RWPE1 (cell line): ENCODE results near the gene ERBB4.

Experiments
- CTCF ChIA-PET: fragments of 350-600 bp; sonication (Branson Sonifier 250); formaldehyde crosslinking; extraction: SDS; loops from one replicate; lab custom pipeline; 2021; lab: Yijun Ruan, JAX
- POLR2A ChIA-PET: fragments of 400-600 bp; formaldehyde crosslinking; extraction: SDS; loops from one replicate; lab custom pipeline; 2020; ENCODE audit warnings: antibody characterized with exemption; ENCODE audit not compliant: low non-redundant PET; lab: Yijun Ruan, JAX
- DNase-seq: peaks from one replicate; pipeline ENCODE4 v3.0.0; 2012; ENCODE audit warnings: low spot score
- H3K27ac ChIP-seq: fragments of 450-650 bp; 2 replicates; pipeline ENCODE4 v1.5.1; 2017
- CTCF ChIP-seq: fragments of 450-650 bp; conservative IDR thresholded peaks from 2 replicates; pipeline ENCODE4 v1.5.1; 2017; ENCODE audit warnings: low read depth, mild to moderate bottlenecking

The ERBB4 gene

GRCh38 chr2:212227755-212228154, 310.8 kb downstream of the ERBB4 start:
- peak; percentile 49 for DNase-seq
- no peak overlapping the region for H3K27ac ChIP-seq
- ChIA-PET CTCF (interaction anchor here (0.7 kb wide), 1 partner anchor 338 kb away, joined by 7 read pairs; no protein-coding TSS in a partner anchor), POLR2A (no interaction called here)
- no peak for TF ChIP-seq CTCF

GRCh38 chr2:212226114-212226513, 312.5 kb downstream of the ERBB4 start:
- CTCF ChIA-PET: interaction anchor here (0.6 kb wide), 1 partner anchor 129 kb away, joined by 3 read pairs; no protein-coding TSS in a partner anchor
- H3K27ac ChIP-seq: no peak overlapping the region
- DNase-seq: no peak
- POLR2A ChIA-PET: no interaction called here
- TF ChIP-seq CTCF: no peak

- no peak for DNase-seq
- ChIA-PET CTCF (no interaction called here), POLR2A (no interaction called here)
- H3K27ac ChIP-seq: no peak overlapping the region
- no peak for TF ChIP-seq CTCF
Measured at GRCh38 chr2:212223696-212224095, 314.9 kb downstream of the ERBB4 start.

GRCh38 chr2:212213191-212213590, 325.4 kb downstream of the ERBB4 start:
- POLR2A ChIA-PET: no interaction called here
- no peak overlapping the region for H3K27ac ChIP-seq

GRCh38 chr2:212208467-212208866, 330.1 kb downstream of the ERBB4 start:
- ChIA-PET CTCF (no interaction called here), POLR2A (no interaction called here)
- no peak overlapping the region for H3K27ac ChIP-seq
- no peak for DNase-seq
- no peak for TF ChIP-seq CTCF

More at GRCh38 chr2:212213191-212213590, 325.4 kb downstream of the ERBB4 start:
- CTCF ChIA-PET: interaction anchor here (0.6 kb wide), 1 partner anchor 15 kb away, joined by 4 read pairs; no protein-coding TSS in a partner anchor
- DNase-seq: no peak
- no peak for TF ChIP-seq CTCF

GRCh38 chr2:212197776-212198175, 340.8 kb downstream of the ERBB4 start:
- H3K27ac ChIP-seq: no peak overlapping the region
- no peak for DNase-seq
- ChIA-PET CTCF (interaction anchor here (0.6 kb wide), 1 partner anchor 1458 kb away, joined by 4 read pairs; no protein-coding TSS in a partner anchor), POLR2A (no interaction called here)
- TF ChIP-seq CTCF: no peak
